Measurements from ENCODE around the gene TLR3. TPM values are rescaled to one million over a fixed set of nuclear protein-coding genes. Genes with fewer than 3 reads are reported as not detected.

Gene TLR3
- total RNA-seq, 4 donors from 2014 or later: 0.47 to 2.5 (median 1.4) TPM

DNA sequence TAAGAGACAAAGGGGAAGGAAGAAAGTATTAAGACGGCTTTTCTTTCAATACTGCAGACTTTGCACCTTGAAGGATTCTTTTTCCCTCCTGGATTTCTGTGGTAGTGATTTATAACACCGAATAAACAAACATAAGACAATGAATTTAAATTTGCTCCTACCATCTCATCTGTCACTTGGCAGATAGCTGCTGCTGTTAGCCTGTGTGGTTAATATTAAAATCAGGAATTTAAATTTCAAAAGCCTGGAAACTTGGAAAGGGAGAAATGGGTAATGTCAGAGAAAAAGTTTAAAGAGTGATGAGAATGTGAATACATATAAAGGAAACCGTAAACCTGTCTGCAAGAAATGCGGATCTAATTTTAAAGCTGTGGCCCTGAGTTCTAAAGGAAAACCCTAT lies 39.0 kb downstream of the TLR3 start:
- no peak overlapping the region for H3K27ac ChIP-seq
- H3K4me1 ChIP-seq: peaks cover 3 to 5% of the 10 kb centered on the region in 2 donors
- intact Hi-C loops (cut with DNase I; ENCODE audit: low total_unique reads) (no loop called here), in situ Hi-C loops (cut with MboI; ENCODE audit: low sequenced_read_pairs in 4 of 4) (no loop called here)
- no peak for TF ChIP-seq POLR2A (IDR thresholded peaks at IDR 0.05)
- TF ChIP-seq, protein P1, sequence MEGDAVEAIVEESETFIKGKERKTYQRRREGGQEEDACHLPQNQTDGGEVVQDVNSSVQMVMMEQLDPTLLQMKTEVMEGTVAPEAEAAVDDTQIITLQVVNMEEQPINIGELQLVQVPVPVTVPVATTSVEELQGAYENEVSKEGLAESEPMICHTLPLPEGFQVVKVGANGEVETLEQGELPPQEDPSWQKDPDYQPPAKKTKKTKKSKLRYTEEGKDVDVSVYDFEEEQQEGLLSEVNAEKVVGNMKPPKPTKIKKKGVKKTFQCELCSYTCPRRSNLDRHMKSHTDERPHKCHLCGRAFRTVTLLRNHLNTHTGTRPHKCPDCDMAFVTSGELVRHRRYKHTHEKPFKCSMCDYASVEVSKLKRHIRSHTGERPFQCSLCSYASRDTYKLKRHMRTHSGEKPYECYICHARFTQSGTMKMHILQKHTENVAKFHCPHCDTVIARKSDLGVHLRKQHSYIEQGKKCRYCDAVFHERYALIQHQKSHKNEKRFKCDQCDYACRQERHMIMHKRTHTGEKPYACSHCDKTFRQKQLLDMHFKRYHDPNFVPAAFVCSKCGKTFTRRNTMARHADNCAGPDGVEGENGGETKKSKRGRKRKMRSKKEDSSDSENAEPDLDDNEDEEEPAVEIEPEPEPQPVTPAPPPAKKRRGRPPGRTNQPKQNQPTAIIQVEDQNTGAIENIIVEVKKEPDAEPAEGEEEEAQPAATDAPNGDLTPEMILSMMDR (IDR thresholded peaks at IDR 0.05 in 4 of 5, conservative IDR thresholded peaks at IDR 0.05 in 1 of 5): no peak
- no peak overlapping the region for H3K4me3 ChIP-seq
- no peaks in the 10 kb centered on the region for H3K9me3 ChIP-seq
- H3K27me3 ChIP-seq: peaks cover 21 to 40% (median 22%) of the 10 kb centered on the region in 3 donors
- no peak for ATAC-seq
- H3K36me3 ChIP-seq: no peaks in the 10 kb centered on the region
- no peak for DNase-seq

DNA sequence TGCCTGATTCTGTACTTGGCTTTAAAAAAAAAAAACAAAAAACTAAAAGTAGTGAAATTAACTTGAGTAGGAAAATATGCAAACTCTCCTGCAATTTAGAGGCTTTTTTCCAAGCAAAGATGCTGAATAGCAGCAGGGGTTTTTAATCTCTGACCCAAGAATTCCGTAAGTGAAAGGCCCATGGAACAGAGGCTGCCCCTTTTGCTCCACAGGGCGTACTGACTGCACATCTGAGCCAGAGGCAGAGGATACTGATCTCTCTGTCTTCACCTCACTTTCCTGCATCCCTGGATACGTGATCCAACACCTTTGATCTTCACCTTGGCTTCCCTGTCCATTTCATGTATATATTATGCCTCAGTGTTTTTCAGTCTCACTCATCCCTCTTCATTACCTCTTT lies 39.4 kb downstream of the TLR3 start:
- H3K36me3 ChIP-seq: no peaks in the 10 kb centered on the region
- in situ Hi-C loops (cut with MboI; ENCODE audit: low sequenced_read_pairs in 4 of 4) (no loop called here), intact Hi-C loops (cut with DNase I; ENCODE audit: low total_unique reads) (no loop called here)
- H3K4me3 ChIP-seq: no peak overlapping the region
- TF ChIP-seq POLR2A (IDR thresholded peaks at IDR 0.05): no peak
- TF ChIP-seq, protein P1 (IDR thresholded peaks at IDR 0.05 in 4 of 5, conservative IDR thresholded peaks at IDR 0.05 in 1 of 5): no peak
- H3K4me1 ChIP-seq: peaks cover 3 to 5% of the 10 kb centered on the region in 2 donors
- DNase-seq (no peak), ATAC-seq (no peak)
- no peaks in the 10 kb centered on the region for H3K9me3 ChIP-seq
- no peak overlapping the region for H3K27ac ChIP-seq
- H3K27me3 ChIP-seq: peaks cover 21 to 36% (median 22%) of the 10 kb centered on the region in 3 donors

DNA sequence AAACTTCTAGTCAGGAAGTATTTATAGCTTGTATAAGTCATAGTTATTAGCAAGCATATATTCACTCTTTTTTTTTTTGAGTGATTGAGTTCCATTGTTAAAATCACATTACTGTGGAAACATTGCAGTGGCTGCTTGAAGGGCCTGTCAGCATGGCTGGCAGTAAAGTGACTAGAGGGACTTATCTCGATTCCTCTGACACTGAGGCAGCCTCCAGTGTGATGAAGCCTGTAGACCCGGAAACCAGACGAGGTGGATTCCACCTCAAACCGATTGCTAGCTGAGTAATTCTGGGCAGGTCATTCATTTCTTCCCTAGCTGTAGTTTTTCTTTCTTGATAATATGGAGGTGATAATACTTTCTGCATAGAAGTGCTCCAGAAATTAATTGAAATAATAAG lies 40.3 kb downstream of the TLR3 start:
- ATAC-seq (no peak), DNase-seq (no peak)
- TF ChIP-seq POLR2A (IDR thresholded peaks at IDR 0.05): no peak
- TF ChIP-seq, protein P1 (IDR thresholded peaks at IDR 0.05 in 4 of 5, conservative IDR thresholded peaks at IDR 0.05 in 1 of 5): no peak
- H3K9me3 ChIP-seq: no peaks in the 10 kb centered on the region
- intact Hi-C loops (cut with DNase I; ENCODE audit: low total_unique reads): no loop called here
- peaks cover 16 to 29% (median 17%) of the 10 kb centered on the region in 3 donors for H3K27me3 ChIP-seq
- H3K4me1 ChIP-seq: peaks cover 3 to 5% of the 10 kb centered on the region in 2 donors
- in situ Hi-C loops (cut with MboI; ENCODE audit: low sequenced_read_pairs in 4 of 4): no loop called here
- H3K27ac ChIP-seq: no peak overlapping the region
- no peaks in the 10 kb centered on the region for H3K36me3 ChIP-seq
- H3K4me3 ChIP-seq: no peak overlapping the region

DNA sequence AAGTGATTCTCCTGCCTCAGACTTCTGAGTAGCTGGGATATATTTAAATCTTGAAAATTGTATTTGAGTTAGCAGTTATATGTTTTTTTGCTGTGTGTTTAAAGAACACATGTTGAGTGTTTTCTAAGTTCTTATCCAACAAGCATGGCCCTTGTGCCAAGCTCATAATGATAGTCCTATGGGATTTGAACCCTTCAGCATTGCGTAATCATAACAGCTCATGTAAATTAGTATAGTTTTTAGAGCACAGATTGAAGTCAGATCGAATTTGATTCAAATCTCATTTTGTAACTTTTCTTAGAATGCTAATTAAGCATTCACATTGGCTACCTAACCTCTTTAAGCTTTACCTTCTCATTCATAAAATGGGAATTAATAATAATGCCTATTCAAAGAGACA lies 47.7 kb downstream of the TLR3 start:
- in situ Hi-C loops (cut with MboI; ENCODE audit: low sequenced_read_pairs in 4 of 4): no loop called here
- no peak for DNase-seq
- Histone ChIP-seq H3K27ac (no peak overlapping the region), H3K27me3 (peaks cover 0 to 2% (median 0%) of the 10 kb centered on the region in 3 donors), H3K4me3 (no peak overlapping the region), H3K9me3 (no peaks in the 10 kb centered on the region), H3K36me3 (no peaks in the 10 kb centered on the region), H3K4me1 (no peaks in the 10 kb centered on the region)
- intact Hi-C loops (cut with DNase I; ENCODE audit: low total_unique reads): no loop called here
- no peak for ATAC-seq
- TF ChIP-seq POLR2A (IDR thresholded peaks at IDR 0.05): no peak
- TF ChIP-seq, protein P1 (IDR thresholded peaks at IDR 0.05 in 4 of 5, conservative IDR thresholded peaks at IDR 0.05 in 1 of 5): no peak

DNA sequence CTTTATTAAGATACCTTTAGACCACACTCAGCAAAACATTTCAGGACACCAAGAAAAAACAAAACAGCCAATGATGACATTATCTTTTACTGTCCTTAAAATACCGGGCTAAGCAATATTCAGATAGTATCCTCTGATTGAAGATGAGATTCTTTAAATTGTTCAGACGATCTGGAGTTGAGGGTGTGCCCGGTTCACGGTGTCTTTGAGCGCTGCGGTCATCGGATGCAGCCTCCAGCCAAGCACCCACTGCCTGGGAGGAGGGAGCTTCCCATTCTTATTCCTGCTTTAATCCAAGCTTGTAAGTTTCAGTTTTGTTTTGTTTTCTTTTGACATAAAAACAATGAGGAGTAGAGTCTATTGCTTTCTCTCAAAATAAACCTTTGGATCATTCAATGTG lies 49.6 kb downstream of the TLR3 start:
- no peak overlapping the region for H3K27ac ChIP-seq
- H3K4me1 ChIP-seq: no peaks in the 10 kb centered on the region
- DNase-seq: no peak
- no peak overlapping the region for H3K4me3 ChIP-seq
- in situ Hi-C loops (cut with MboI; ENCODE audit: low sequenced_read_pairs in 4 of 4): no loop called here
- no peak for ATAC-seq
- H3K36me3 ChIP-seq: no peaks in the 10 kb centered on the region
- no peak for TF ChIP-seq POLR2A (IDR thresholded peaks at IDR 0.05)
- TF ChIP-seq, protein P1 (IDR thresholded peaks at IDR 0.05 in 4 of 5, conservative IDR thresholded peaks at IDR 0.05 in 1 of 5): no peak
- H3K9me3 ChIP-seq: no peaks in the 10 kb centered on the region
- peaks cover 0 to 2% (median 0%) of the 10 kb centered on the region in 3 donors for H3K27me3 ChIP-seq
- intact Hi-C loops (cut with DNase I; ENCODE audit: low total_unique reads): no loop called here

Measured in gastrocnemius medialis (tissue), 4 donors.